GM23248 (cell line): ENCODE measurements around the gene CEP152.

Source experiments
- EZH2 ChIP-seq: fragments of 200-600 bp; sonication (generic); IDR thresholded peaks from 2 replicates; pipeline ENCODE4 v1.6.1; 2018; ENCODE audit warnings: antibody characterized with exemption, mild to moderate bottlenecking; ENCODE audit not compliant: insufficient read depth, poor library complexity, severe bottlenecking
- EZH2phosphoT487 ChIP-seq: fragments of 200-600 bp; sonication (generic); IDR thresholded peaks from 2 replicates; pipeline ENCODE4 v1.6.1; 2018; ENCODE audit warnings: antibody characterized with exemption, moderate library complexity, mild to moderate bottlenecking, low read depth; ENCODE audit not compliant: insufficient read depth

DNA sequence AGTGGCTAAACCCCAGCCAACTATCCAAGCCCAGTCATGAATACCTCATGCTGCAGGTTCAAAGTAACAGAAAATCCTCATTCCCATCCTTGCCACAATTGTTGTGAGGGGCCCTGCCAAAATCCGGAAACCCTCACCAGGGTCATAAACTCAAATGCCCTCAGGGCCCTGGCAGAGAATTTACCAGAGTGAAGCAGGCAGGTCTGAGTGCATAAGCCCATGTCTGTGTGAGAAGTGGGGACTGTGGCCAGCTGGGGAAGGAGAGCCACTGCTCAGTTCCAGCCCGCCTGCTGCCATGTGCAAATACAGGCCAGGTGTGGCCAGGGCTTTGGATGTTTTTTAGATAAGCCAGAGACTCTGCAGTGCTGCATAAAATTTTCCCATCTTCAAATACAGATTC is 7.0 kb downstream of the CEP152 start:
- TF ChIP-seq EZH2 (no peak), EZH2phosphoT487 (no peak)
